MCF 10A (cell line): ENCODE measurements around the gene TNFAIP8L3. TPM values are rescaled to one million over a fixed set of nuclear protein-coding genes. Genes with fewer than 3 reads are reported as not detected.
"Not testable (repeated sequence)": the region's sequence is repeated elsewhere in the genome, so short reads cannot be mapped to it uniquely, and the experiment has no call there.

ENCODE experiments used
- Bru-seq: library from RNA; stranded (reverse); fragments of 400-500 nt; gene quantifications from one replicate; lab custom pipeline; 2021; lab: Mats Ljungman, UMichigan
- BruChase-seq, 2 experiments: library from RNA; stranded (reverse); fragments of 400-500 nt; gene quantifications; one replicate each; lab custom pipeline; 2021; lab: Mats Ljungman, UMichigan
- BruUV-seq: library from RNA; stranded (reverse); fragments of 400-500 nt; replicated peaks from 2 replicates; lab custom pipeline; 2021; lab: Mats Ljungman, UMichigan
- CTCF ChIA-PET: fragments of 300-600 bp; sonication (Branson Sonifier 250); formaldehyde crosslinking; extraction: SDS; loops from one replicate; lab custom pipeline; 2021; ENCODE audit warnings: antibody characterized with exemption, inconsistent platforms; lab: Yijun Ruan, JAX
- POLR2A ChIA-PET: fragments of 300-600, 350-650 bp; sonication (Branson Sonifier 250); formaldehyde crosslinking; extraction: SDS; loops from one replicate; lab custom pipeline; 2020; ENCODE audit warnings: antibody characterized with exemption, inconsistent platforms; lab: Yijun Ruan, JAX
- DNase-seq: peaks from one replicate; pipeline ENCODE4 v3.0.0-alpha.2; 2018; ENCODE audit not compliant: unreplicated experiment
- H3K27ac Mint-ChIP-seq: one replicate; pipeline ENCODE4 v1.8.0; 2022; ENCODE audit warnings: mild to moderate bottlenecking, low read depth, mixed read lengths; ENCODE audit not compliant: unreplicated experiment
- H3K27me3 Mint-ChIP-seq: one replicate; pipeline ENCODE4 v1.8.0; 2022; ENCODE audit warnings: mixed read lengths; ENCODE audit not compliant: insufficient read depth, unreplicated experiment
- H3K36me3 Mint-ChIP-seq: one replicate; pipeline ENCODE4 v1.8.0; 2022; ENCODE audit warnings: mild to moderate bottlenecking, moderate library complexity, mixed read lengths; ENCODE audit not compliant: insufficient read depth, unreplicated experiment
- H3K4me1 Mint-ChIP-seq: one replicate; pipeline ENCODE4 v1.8.0; 2022; ENCODE audit warnings: mixed read lengths; ENCODE audit not compliant: insufficient read depth, unreplicated experiment
- H3K4me3 Mint-ChIP-seq: one replicate; pipeline ENCODE4 v1.8.0; 2022; ENCODE audit warnings: mild to moderate bottlenecking, moderate library complexity, mixed read lengths; ENCODE audit not compliant: unreplicated experiment
- H3K9me3 Mint-ChIP-seq: one replicate; pipeline ENCODE4 v1.8.0; 2022; ENCODE audit warnings: mixed read lengths; ENCODE audit not compliant: unreplicated experiment
- CTCF ChIP-seq: fragments of 200-600 bp; IDR thresholded peaks from one replicate; pipeline ENCODE4 v1.8.0; 2022; ENCODE audit warnings: antibody characterized with exemption, mild to moderate bottlenecking; ENCODE audit not compliant: unreplicated experiment
- intact Hi-C: fragments of 100-400 bp; cut with micrococcal nuclease; formaldehyde crosslinking; loops from 2 replicates; pipeline ENCODE4 v1.14.1; 2022
- long read RNA-seq: library from polyadenylated mRNA; stranded (forward); transcript quantifications from one replicate; pipeline ENCODE4 v2.0.0, GENCODE V29; 2022
- total RNA-seq: library from RNA; stranded (reverse); gene quantifications from 2 replicates; pipeline ENCODE4 v1.2.3, GENCODE V29; 2022

The TNFAIP8L3 gene
- 2.6 and 4.2 TPM in 2 replicates for total RNA-seq
- Bru-seq, nascent RNA = percentile 33 among the genes with signal in this experiment
- BruChase-seq, experiment 1, labeled RNA remaining after a 6-hour chase = percentile 34 among the genes with signal in this experiment
- percentile 34 among the genes with signal in this experiment for BruChase-seq, experiment 2, labeled RNA remaining after a 2-hour chase
- long read RNA-seq, transcript TNFAIP8L3-202 (2 exons, 2,002 nt) = major isoform, 7 of 8 reads
- long read RNA-seq, partial matches to known transcripts = 0 of 8 reads
- long read RNA-seq, other reads (novel, unspliced or antisense) = 1 of 8 reads

GRCh38 chr15:51094606-51095569, at the start of gene TNFAIP8L3:
TSS of gene TNFAIP8L3 (minus strand) at chr15:51094906. CDS start at chr15:51094595, 311 bp downstream.
- POLR2A ChIA-PET = interaction anchor here (0.8 to 1.4 kb wide), 2 partner anchors 9 to 70 kb away, joined by 3 to 4 read pairs; no protein-coding TSS in a partner anchor

GRCh38 chr15:51144021-51144532, 49.4 kb upstream of the TNFAIP8L3 start:
- CTCF ChIA-PET = interaction anchor here (0.6 to 4.8 kb wide), 4 partner anchors 11 to 234 kb away, joined by 3 to 44 read pairs (median 6); no protein-coding TSS in a partner anchor
- DNase-seq = peak; percentile 88
- Mint-ChIP-seq H3K9me3 (peaks cover 10% of the 10 kb centered on the region), H3K27me3 (no peaks in the 10 kb centered on the region), H3K4me3 (peak overlapping the region; percentile 26), H3K36me3 (no peaks in the 10 kb centered on the region), H3K4me1 (peaks cover 12% of the 10 kb centered on the region), H3K27ac (peak overlapping the region; percentile 66)
- BruUV-seq = no TSS peak
- POLR2A ChIA-PET = interaction anchor here (0.7 to 1.4 kb wide), 3 partner anchors 9 to 200 kb away, joined by 3 to 5 read pairs (median 4); no protein-coding TSS in a partner anchor
- no peak for TF ChIP-seq CTCF
- intact Hi-C loops = loop anchor here (1.0 kb wide), 1 partner anchor 11 kb away; no protein-coding TSS in a partner anchor

More at GRCh38 chr15:51094606-51095569, at the start of gene TNFAIP8L3:
- H3K9me3 Mint-ChIP-seq = no peaks in the 10 kb centered on the region
- intact Hi-C loops = no loop called here
- no peaks in the 10 kb centered on the region for H3K36me3 Mint-ChIP-seq
- peaks cover 19% of the 10 kb centered on the region for H3K4me1 Mint-ChIP-seq
- peak; percentile 38 for DNase-seq
- TF ChIP-seq CTCF = no peak
- peak within 1 kb of the TSS; percentile 72 for H3K4me3 Mint-ChIP-seq
- BruUV-seq = no TSS peak
- no peak within 1 kb of the TSS for H3K27ac Mint-ChIP-seq
- CTCF ChIA-PET = interaction anchor here (0.6 to 0.7 kb wide), 2 partner anchors 38 to 528 kb away, joined by 3 read pairs; partner anchors contain the start of gene DMXL2
- no peaks in the 10 kb centered on the region for H3K27me3 Mint-ChIP-seq

- CTCF ChIA-PET = interaction anchor here (1.6 to 3.0 kb wide), 2 partner anchors 7 to 22 kb away, joined by 3 to 9 read pairs; no protein-coding TSS in a partner anchor
Measured at GRCh38 chr15:51140347-51140746, 45.6 kb upstream of the TNFAIP8L3 start.

GRCh38 chr15:51139091-51139490, 44.4 kb upstream of the TNFAIP8L3 start:
- no TSS peak for BruUV-seq
- no peak for TF ChIP-seq CTCF
- H3K4me3 Mint-ChIP-seq = no peak overlapping the region
- no peak for DNase-seq
- H3K9me3 Mint-ChIP-seq = peaks cover 10% of the 10 kb centered on the region
- ChIA-PET POLR2A (no interaction called here), CTCF (interaction anchor here (1.0 kb wide), 1 partner anchor 24 kb away, joined by 4 read pairs; no protein-coding TSS in a partner anchor)
- intact Hi-C loops = no loop called here
- H3K36me3 Mint-ChIP-seq = peaks cover 7% of the 10 kb centered on the region
- H3K27me3 Mint-ChIP-seq = no peaks in the 10 kb centered on the region
- H3K4me1 Mint-ChIP-seq = peaks cover 29% of the 10 kb centered on the region
- H3K27ac Mint-ChIP-seq = no peak overlapping the region

More at GRCh38 chr15:51140347-51140746, 45.6 kb upstream of the TNFAIP8L3 start:
- H3K36me3 Mint-ChIP-seq, DNase-seq, H3K4me3 Mint-ChIP-seq, BruUV-seq, H3K27me3 Mint-ChIP-seq, intact Hi-C loops, POLR2A ChIA-PET, H3K27ac Mint-ChIP-seq: not testable (repeated sequence)
- Mint-ChIP-seq H3K4me1 (peaks cover 24% of the 10 kb centered on the region), H3K9me3 (peaks cover 10% of the 10 kb centered on the region)
